WTC11 (cell line): ENCODE measurements around the gene RLF.

Experiments used
- CREB1 ChIP-seq: sonication (generic); formaldehyde crosslinking; IDR thresholded peaks from 2 replicates; pipeline ENCODE4 v1.8.0; 2023; ENCODE audit warnings: mild to moderate bottlenecking, missing genetic modification reagents
- CTCF ChIP-seq: fragments of 200-600 bp; IDR thresholded peaks from 2 replicates; pipeline ENCODE4 v1.8.0; 2022; ENCODE audit warnings: antibody characterized with exemption
- ELF4 ChIP-seq: sonication (generic); formaldehyde crosslinking; IDR thresholded peaks from 2 replicates; pipeline ENCODE4 v1.8.1; 2022; ENCODE audit warnings: low read depth, mild to moderate bottlenecking, moderate library complexity, missing genetic modification reagents
- ESRRA ChIP-seq: sonication (generic); formaldehyde crosslinking; IDR thresholded peaks from 2 replicates; pipeline ENCODE4 v1.8.1; 2022; ENCODE audit warnings: mild to moderate bottlenecking, missing genetic modification reagents, borderline replicate concordance
- IRF2 ChIP-seq: sonication (generic); formaldehyde crosslinking; IDR thresholded peaks from 2 replicates; pipeline ENCODE4 v1.8.0; 2022; ENCODE audit warnings: low read depth, missing genetic modification reagents, borderline replicate concordance
- MAX ChIP-seq: sonication (generic); formaldehyde crosslinking; IDR thresholded peaks from 2 replicates; pipeline ENCODE4 v1.8.0; 2022; ENCODE audit warnings: mild to moderate bottlenecking, missing genetic modification reagents
- NFYB ChIP-seq: sonication (generic); formaldehyde crosslinking; conservative IDR thresholded peaks from 2 replicates; pipeline ENCODE4 v1.8.0; 2022; ENCODE audit warnings: low read depth, missing genetic modification reagents
- NR2C2 ChIP-seq: sonication (generic); formaldehyde crosslinking; IDR thresholded peaks from 2 replicates; pipeline ENCODE4 v1.8.0; 2022; ENCODE audit warnings: mild to moderate bottlenecking, missing genetic modification reagents
- SP1 ChIP-seq: sonication (generic); formaldehyde crosslinking; conservative IDR thresholded peaks from 2 replicates; pipeline ENCODE4 v1.8.1; 2022; ENCODE audit warnings: missing genetic modification reagents
- TEAD1 ChIP-seq: sonication (generic); formaldehyde crosslinking; IDR thresholded peaks from 2 replicates; pipeline ENCODE4 v1.8.0; 2022; ENCODE audit warnings: mild to moderate bottlenecking, missing genetic modification reagents
- ZBTB21 ChIP-seq: sonication (generic); formaldehyde crosslinking; IDR thresholded peaks from 2 replicates; pipeline ENCODE4 v1.8.1; 2023; ENCODE audit warnings: mild to moderate bottlenecking, missing genetic modification reagents, borderline replicate concordance
- ZNF138 ChIP-seq: sonication (generic); formaldehyde crosslinking; conservative IDR thresholded peaks from 2 replicates; pipeline ENCODE4 v1.8.1; 2022; ENCODE audit warnings: mild to moderate bottlenecking, moderate library complexity, missing genetic modification reagents
- TF ChIP-seq, protein P1 (sequence below): sonication (generic); formaldehyde crosslinking; IDR thresholded peaks from 2 replicates; pipeline ENCODE4 v1.8.1; 2023; ENCODE audit warnings: mild to moderate bottlenecking, moderate library complexity, missing genetic modification reagents
- TF ChIP-seq, protein P2 (sequence below): sonication (generic); formaldehyde crosslinking; IDR thresholded peaks from 2 replicates; pipeline ENCODE4 v1.8.0; 2022; ENCODE audit warnings: mild to moderate bottlenecking, missing genetic modification reagents

GRCh38 chr1:40267767-40268187 lies 106.6 kb downstream of the RLF start:
- TF ChIP-seq IRF2 (CRISPR knock-in tag) = no peak
- no peak for TF ChIP-seq CTCF
- TF ChIP-seq ELF4 (CRISPR knock-in tag) = no peak
- no peak for TF ChIP-seq TEAD1
- TF ChIP-seq CREB1 = no peak
- no peak for TF ChIP-seq SP1 (CRISPR knock-in tag)
- TF ChIP-seq NFYB (CRISPR knock-in tag) = no peak
- TF ChIP-seq, protein P1, sequence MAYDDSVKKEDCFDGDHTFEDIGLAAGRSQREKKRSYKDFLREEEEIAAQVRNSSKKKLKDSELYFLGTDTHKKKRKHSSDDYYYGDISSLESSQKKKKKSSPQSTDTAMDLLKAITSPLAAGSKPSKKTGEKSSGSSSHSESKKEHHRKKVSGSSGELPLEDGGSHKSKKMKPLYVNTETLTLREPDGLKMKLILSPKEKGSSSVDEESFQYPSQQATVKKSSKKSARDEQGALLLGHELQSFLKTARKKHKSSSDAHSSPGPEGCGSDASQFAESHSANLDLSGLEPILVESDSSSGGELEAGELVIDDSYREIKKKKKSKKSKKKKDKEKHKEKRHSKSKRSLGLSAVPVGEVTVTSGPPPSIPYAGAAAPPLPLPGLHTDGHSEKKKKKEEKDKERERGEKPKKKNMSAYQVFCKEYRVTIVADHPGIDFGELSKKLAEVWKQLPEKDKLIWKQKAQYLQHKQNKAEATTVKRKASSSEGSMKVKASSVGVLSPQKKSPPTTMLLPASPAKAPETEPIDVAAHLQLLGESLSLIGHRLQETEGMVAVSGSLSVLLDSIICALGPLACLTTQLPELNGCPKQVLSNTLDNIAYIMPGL (CRISPR knock-in tag) = no peak
- TF ChIP-seq, protein P2, sequence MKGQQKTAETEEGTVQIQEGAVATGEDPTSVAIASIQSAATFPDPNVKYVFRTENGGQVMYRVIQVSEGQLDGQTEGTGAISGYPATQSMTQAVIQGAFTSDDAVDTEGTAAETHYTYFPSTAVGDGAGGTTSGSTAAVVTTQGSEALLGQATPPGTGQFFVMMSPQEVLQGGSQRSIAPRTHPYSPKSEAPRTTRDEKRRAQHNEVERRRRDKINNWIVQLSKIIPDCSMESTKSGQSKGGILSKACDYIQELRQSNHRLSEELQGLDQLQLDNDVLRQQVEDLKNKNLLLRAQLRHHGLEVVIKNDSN (CRISPR knock-in tag) = no peak
- no peak for TF ChIP-seq NR2C2
- no peak for TF ChIP-seq MAX (CRISPR knock-in tag)
- no peak for TF ChIP-seq ESRRA (CRISPR knock-in tag)
- no peak for TF ChIP-seq ZNF138 (CRISPR knock-in tag)
- TF ChIP-seq ZBTB21 (CRISPR knock-in tag) = no peak
